HFFc6 (cell line): Measurements from ENCODE around the gene COL2A1. TPM values are rescaled to one million over a fixed set of nuclear protein-coding genes. Genes with fewer than 3 reads are reported as not detected.

ENCODE experiments used
- DNase-seq: peaks from one replicate; pipeline ENCODE4 v3.0.0-alpha.2; 2018
- H3K27ac Mint-ChIP-seq: 2 replicates; pipeline ENCODE4 v1.8.0; 2020; ENCODE audit warnings: mild to moderate bottlenecking, mixed read lengths
- H3K27me3 Mint-ChIP-seq: 2 replicates; pipeline ENCODE4 v1.8.0; 2021; ENCODE audit warnings: mild to moderate bottlenecking, moderate library complexity, mixed read lengths; ENCODE audit not compliant: insufficient read depth
- H3K36me3 Mint-ChIP-seq: 2 replicates; pipeline ENCODE4 v1.8.0; 2021; ENCODE audit warnings: low read depth, mixed read lengths
- H3K4me1 Mint-ChIP-seq: 2 replicates; pipeline ENCODE4 v1.8.0; 2020; ENCODE audit warnings: low read depth, mixed read lengths
- H3K4me3 Mint-ChIP-seq: 2 replicates; pipeline ENCODE4 v1.8.0; 2020; ENCODE audit warnings: mild to moderate bottlenecking, moderate library complexity, mixed read lengths
- H3K9me3 Mint-ChIP-seq: 2 replicates; pipeline ENCODE4 v1.8.0; 2020; ENCODE audit warnings: mild to moderate bottlenecking, mixed read lengths
- total RNA-seq, 6 experiments: library from RNA; stranded (reverse); fragmentation: NEBNext Ultra II Directional; extraction: Animal tissue kit (Norgen Biotek cat#: 25700); gene quantifications; 2 replicates in 1 of 6; 3 replicates in 5 of 6; pipeline ENCODE4 v1.2.3, GENCODE V29; 2021
- TF ChIP-seq, protein P1 (sequence below): fragments of 200-600 bp; sonication (generic); IDR thresholded peaks from 2 replicates; pipeline ENCODE4 v1.5.0; 2021; ENCODE audit warnings: antibody characterized with exemption, mild to moderate bottlenecking

The COL2A1 gene
- total RNA-seq, 6 experiments from 2014 or later = not detected

DNA sequence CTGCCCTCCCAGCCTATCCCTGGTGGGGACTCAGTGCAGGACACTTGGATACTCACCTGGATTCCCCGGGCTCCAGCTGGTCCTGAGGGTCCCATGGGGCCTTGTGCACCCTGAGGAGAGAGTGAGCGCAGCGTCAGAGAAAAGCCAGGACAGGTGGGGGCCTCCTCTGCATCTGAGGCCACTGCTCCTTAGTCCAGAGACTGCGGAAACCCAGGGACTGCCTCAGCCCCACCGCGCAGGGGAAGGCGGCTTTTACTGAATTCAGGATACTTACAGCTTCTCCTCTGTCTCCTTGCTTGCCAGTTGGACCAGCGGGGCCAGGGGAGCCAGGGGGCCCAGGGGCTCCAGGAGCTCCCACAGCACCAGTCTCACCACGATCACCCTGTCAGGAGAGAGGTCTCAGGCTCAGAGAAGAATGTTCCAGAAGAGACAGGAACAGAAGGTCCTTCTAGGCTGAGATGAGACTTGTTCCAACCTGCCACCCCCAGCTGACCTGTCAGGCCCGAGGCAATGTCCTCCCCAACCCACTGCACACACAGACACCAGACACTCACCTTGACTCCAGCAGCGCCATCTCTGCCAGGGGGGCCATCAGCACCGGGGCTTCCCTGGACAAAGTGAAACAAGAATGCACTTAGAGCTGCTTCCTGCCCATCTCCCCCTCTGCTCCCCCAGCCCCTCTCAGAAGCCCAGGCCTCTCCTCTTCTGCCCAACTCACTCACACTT lies 27.1 kb downstream of the COL2A1 start:
- Mint-ChIP-seq H3K27me3 (peaks cover 35% of the 10 kb centered on the region), H3K4me1 (no peaks in the 10 kb centered on the region), H3K9me3 (no peaks in the 10 kb centered on the region), H3K36me3 (no peaks in the 10 kb centered on the region), H3K27ac (no peak overlapping the region), H3K4me3 (no peak overlapping the region)
- TF ChIP-seq, protein P1, sequence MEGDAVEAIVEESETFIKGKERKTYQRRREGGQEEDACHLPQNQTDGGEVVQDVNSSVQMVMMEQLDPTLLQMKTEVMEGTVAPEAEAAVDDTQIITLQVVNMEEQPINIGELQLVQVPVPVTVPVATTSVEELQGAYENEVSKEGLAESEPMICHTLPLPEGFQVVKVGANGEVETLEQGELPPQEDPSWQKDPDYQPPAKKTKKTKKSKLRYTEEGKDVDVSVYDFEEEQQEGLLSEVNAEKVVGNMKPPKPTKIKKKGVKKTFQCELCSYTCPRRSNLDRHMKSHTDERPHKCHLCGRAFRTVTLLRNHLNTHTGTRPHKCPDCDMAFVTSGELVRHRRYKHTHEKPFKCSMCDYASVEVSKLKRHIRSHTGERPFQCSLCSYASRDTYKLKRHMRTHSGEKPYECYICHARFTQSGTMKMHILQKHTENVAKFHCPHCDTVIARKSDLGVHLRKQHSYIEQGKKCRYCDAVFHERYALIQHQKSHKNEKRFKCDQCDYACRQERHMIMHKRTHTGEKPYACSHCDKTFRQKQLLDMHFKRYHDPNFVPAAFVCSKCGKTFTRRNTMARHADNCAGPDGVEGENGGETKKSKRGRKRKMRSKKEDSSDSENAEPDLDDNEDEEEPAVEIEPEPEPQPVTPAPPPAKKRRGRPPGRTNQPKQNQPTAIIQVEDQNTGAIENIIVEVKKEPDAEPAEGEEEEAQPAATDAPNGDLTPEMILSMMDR = no peak
- no peak for DNase-seq

DNA sequence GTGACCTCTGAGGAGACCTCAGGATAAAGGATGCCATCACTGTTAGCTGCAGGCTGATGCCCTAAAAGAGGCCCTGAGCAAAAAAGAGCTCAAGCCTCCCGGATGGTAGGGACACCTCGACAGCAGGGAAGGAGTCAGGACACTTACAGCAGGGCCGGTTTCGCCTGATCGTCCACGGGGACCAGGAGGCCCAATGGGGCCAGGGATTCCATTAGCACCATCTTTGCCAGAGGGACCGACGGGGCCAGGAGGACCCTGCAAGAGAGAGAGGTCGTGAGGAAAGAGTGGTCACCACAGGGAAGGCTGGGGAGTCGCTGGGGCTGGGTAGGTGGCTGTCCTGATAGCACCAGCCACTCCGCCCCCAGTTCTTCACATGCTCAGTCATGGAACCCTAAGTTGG lies 28.5 kb downstream of the COL2A1 start:
- Mint-ChIP-seq H3K27me3 (peaks cover 30% of the 10 kb centered on the region), H3K4me1 (no peaks in the 10 kb centered on the region), H3K4me3 (no peak overlapping the region), H3K36me3 (no peaks in the 10 kb centered on the region), H3K27ac (no peak overlapping the region), H3K9me3 (no peaks in the 10 kb centered on the region)
- TF ChIP-seq, protein P1 = no peak
- no peak for DNase-seq

DNA sequence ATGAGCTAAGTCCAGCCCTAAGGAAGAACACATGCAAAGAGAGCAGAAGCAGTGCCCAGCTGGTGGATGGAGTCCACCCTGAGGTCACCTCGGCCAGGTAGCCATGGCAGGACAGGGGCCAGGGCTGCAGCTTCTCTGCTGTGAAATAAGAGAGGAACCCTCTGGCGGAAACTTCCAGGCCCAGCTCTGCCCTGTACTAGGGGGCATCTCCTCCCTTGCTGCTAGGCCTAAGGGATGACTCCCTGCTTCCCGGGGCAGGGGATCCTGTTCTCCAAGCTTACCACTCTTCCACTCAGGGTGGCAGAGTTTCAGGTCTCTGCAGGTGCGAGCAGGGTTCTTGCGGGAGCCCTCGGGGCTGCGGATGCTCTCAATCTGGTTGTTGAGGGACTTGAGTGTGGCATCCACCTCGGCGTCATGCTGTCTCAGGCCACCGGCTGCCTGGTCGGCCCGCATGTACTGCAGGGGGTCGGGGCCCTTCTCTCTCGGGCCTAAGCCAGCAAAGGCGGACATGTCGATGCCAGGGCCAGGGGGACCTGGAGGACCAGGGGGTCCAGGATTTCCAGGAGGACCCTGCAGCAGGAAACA lies 29.1 kb downstream of the COL2A1 start:
- DNase-seq = no peak
- H3K4me3 Mint-ChIP-seq = no peak overlapping the region
- H3K36me3 Mint-ChIP-seq = no peaks in the 10 kb centered on the region
- no peaks in the 10 kb centered on the region for H3K4me1 Mint-ChIP-seq
- peaks cover 26% of the 10 kb centered on the region for H3K27me3 Mint-ChIP-seq
- TF ChIP-seq, protein P1 = no peak
- no peak overlapping the region for H3K27ac Mint-ChIP-seq
- H3K9me3 Mint-ChIP-seq = no peaks in the 10 kb centered on the region

DNA sequence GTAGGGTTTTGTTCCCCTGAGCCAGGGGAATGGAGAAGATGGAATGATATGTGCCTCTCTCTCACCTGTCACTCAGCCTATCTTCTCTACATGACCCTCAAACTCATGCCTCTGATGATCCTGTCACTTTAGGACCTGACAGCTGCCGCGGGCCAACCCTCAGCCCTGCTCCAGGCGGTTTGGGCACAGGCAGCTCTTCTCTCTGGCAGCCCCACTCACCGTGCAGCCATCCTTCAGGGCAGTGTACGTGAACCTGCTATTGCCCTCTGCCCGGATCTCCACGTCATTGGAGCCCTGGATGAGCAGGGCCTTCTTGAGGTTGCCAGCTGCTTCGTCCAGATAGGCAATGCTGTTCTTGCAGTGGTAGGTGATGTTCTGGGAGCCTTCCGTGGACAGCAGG lies 30.4 kb downstream of the COL2A1 start:
- Mint-ChIP-seq H3K9me3 (no peaks in the 10 kb centered on the region), H3K27me3 (peaks cover 21% of the 10 kb centered on the region), H3K4me1 (no peaks in the 10 kb centered on the region), H3K27ac (no peak overlapping the region), H3K4me3 (no peak overlapping the region), H3K36me3 (no peaks in the 10 kb centered on the region)
- no peak for DNase-seq
- TF ChIP-seq, protein P1 = no peak

DNA sequence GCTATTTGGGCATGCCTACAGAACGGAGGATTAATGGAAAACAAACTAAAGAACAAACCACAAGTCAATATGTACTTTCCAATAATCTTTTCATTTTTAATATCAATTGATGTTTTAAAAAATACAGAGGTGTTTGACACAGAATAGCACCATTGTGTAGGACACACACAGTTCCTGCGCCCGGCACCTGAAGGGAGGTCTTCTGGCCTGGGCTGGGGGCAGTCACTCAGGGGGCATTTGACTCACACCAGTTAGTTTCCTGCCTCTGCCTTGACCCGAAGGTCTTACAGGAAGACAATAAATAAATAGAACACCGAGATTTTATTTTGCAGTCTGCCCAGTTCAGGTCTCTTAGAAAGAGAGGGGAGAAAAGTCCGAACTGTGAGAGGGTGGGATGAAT lies 31.4 kb downstream of the COL2A1 start:
- Mint-ChIP-seq H3K36me3 (no peaks in the 10 kb centered on the region), H3K4me1 (peaks cover 6% of the 10 kb centered on the region), H3K9me3 (no peaks in the 10 kb centered on the region), H3K27me3 (peaks cover 20% of the 10 kb centered on the region), H3K27ac (no peak overlapping the region), H3K4me3 (no peak overlapping the region)
- no peak for DNase-seq
- TF ChIP-seq, protein P1 = no peak
